Cardiac muscle cell (in vitro differentiated cells and primary cell): ENCODE results near the gene TDRD9. TPM values are rescaled to one million over a fixed set of nuclear protein-coding genes. Genes with fewer than 3 reads are reported as not detected.

ENCODE experiments used
- DNase-seq, 2 donors: peaks; one replicate each; pipeline versions ENCODE4 v3.0.0 to v3.0.0-alpha.2; 2010 to 2017; ENCODE audit warnings: low read depth in 1 of 2, low spot score in 1 of 2
- H3K27ac ChIP-seq: fragments of 200-600 bp; sonication (generic); 2 replicates; pipeline ENCODE4 v1.5.1; 2016
- H3K27me3 ChIP-seq: fragments of 200-600 bp; sonication (generic); 2 replicates; pipeline ENCODE4 v1.6.0; 2016; ENCODE audit warnings: control low read depth
- H3K36me3 ChIP-seq: fragments of 200-600 bp; sonication (generic); 2 replicates; pipeline ENCODE4 v1.5.1; 2016; ENCODE audit warnings: control low read depth
- H3K4me1 ChIP-seq: fragments of 200-600 bp; sonication (generic); 2 replicates; pipeline ENCODE4 v1.8.1; 2017; ENCODE audit warnings: low read depth, mild to moderate bottlenecking, mixed run types
- H3K4me3 ChIP-seq: fragments of 200-600 bp; sonication (generic); 2 replicates; pipeline ENCODE4 v1.5.1; 2016; ENCODE audit warnings: mild to moderate bottlenecking
- H3K9me3 ChIP-seq: fragments of 200-600 bp; sonication (generic); 2 replicates; pipeline ENCODE4 v1.5.1; 2017; ENCODE audit warnings: low read depth, mild to moderate bottlenecking, control low read depth
- polyA plus RNA-seq: library from polyadenylated mRNA; unstranded; fragments of >200 nt; fragmentation: Nextera tagmentation; extraction: Ambion mirVana; gene quantifications from 2 replicates; pipeline ENCODE4 v1.2.1, GENCODE V29; 2016
- total RNA-seq: library from RNA; depleted of rRNA; stranded (reverse); fragments of >200 nt; gene quantifications from 2 replicates; pipeline ENCODE4 v1.2.3, GENCODE V29; 2016
- TF ChIP-seq, protein P1 (sequence below): IDR thresholded peaks from 2 replicates; pipeline ENCODE4 v1.5.1; 2012; ENCODE audit warnings: low read depth, mild to moderate bottlenecking, low read length

TDRD9 gene
- total and polyA plus RNA-seq, 2 experiments from 2014 or later, result 0.31 TPM; not detected in 1

DNA sequence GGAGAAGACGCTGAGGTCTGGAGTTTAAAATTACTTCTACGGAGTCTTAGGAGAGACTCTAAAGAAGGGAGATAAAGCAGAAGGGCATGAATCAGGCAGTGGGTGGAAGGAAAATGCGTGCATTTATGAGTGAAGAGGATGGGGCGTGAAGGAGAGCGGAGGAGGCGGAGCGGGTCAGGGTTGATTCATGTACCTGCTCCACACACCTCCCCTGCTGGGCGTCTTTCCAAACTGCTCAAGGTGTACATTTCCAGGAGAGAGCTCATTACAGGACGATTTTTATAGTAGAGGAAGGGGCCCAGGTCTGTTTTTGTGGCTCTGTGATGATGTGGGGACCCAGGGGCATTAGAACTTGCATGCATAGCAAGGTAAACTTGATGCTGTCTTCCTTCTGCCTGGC is 92.2 kb downstream of the TDRD9 start:
- no peak for DNase-seq
- Histone ChIP-seq H3K36me3 (no peaks in the 10 kb centered on the region), H3K4me3 (no peak overlapping the region)

DNA sequence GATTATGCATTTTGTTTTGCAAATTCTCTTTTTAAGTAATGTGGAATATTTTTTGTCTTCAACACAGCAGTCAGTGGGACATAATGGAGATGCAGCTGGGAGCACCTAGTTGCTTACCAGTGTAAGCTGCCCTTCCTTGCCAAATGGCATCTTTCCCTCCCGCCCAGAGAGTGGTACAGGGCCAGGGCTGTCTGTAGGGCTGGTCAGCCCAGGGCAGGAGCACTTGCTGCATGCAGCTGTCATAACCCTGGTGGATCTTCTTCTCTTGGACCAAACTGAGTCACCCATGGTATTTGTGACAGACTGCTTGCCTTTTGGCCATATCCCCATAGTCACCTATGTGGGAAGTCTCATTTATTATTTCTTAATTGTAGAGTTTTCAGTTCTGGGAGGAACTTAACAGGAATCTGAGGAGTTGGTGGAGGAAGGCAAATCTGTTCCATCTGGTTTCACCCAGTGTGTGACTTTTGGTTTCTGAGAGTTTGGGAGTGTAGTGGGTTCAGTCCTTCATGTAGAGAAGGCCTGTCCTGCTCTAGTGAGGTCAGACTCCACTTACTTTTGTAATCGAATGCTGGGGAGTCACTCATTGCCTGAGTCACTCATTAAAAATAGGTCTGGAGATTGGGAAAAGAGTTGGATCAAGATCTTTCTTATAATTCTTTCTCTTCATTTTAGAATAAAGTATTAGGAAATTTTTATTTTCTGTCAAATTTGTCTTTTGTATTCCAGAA is 95.2 kb downstream of the TDRD9 start:
- no peaks in the 10 kb centered on the region for H3K36me3 ChIP-seq
- H3K9me3 ChIP-seq, result no peaks in the 10 kb centered on the region
- no peaks in the 10 kb centered on the region for H3K4me1 ChIP-seq
- no peak for DNase-seq
- TF ChIP-seq, protein P1, sequence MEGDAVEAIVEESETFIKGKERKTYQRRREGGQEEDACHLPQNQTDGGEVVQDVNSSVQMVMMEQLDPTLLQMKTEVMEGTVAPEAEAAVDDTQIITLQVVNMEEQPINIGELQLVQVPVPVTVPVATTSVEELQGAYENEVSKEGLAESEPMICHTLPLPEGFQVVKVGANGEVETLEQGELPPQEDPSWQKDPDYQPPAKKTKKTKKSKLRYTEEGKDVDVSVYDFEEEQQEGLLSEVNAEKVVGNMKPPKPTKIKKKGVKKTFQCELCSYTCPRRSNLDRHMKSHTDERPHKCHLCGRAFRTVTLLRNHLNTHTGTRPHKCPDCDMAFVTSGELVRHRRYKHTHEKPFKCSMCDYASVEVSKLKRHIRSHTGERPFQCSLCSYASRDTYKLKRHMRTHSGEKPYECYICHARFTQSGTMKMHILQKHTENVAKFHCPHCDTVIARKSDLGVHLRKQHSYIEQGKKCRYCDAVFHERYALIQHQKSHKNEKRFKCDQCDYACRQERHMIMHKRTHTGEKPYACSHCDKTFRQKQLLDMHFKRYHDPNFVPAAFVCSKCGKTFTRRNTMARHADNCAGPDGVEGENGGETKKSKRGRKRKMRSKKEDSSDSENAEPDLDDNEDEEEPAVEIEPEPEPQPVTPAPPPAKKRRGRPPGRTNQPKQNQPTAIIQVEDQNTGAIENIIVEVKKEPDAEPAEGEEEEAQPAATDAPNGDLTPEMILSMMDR, result no peak
- H3K4me3 ChIP-seq, result no peak overlapping the region
- H3K27me3 ChIP-seq, result no peaks in the 10 kb centered on the region
- H3K27ac ChIP-seq, result no peak overlapping the region

More for the DNA sequence above, 92.2 kb downstream of the TDRD9 start:
- Histone ChIP-seq H3K9me3 (no peaks in the 10 kb centered on the region), H3K27me3 (no peaks in the 10 kb centered on the region), H3K27ac (no peak overlapping the region), H3K4me1 (peaks cover 10% of the 10 kb centered on the region)
- TF ChIP-seq, protein P1, result no peak

DNA sequence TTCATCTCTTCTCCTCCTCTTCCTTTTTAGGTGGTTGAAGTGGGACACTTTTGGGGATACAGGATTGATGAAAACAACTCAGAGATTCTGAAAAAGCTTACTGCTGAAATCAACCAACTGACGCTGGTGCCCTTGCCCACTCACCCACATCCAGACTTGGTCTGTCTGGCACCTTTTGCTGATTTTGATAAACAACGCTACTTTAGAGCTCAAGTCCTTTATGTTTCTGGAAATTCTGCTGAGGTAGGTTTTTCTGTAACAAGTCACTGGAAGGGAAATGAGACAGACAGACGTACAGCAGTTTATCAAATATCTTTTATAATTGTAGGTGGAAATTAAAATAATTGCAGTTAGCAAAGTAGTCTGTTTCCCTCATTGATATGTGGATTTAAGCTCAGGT is 97.3 kb downstream of the TDRD9 start:
- Histone ChIP-seq H3K4me3 (no peak overlapping the region), H3K27me3 (peaks cover 2% of the 10 kb centered on the region), H3K4me1 (no peaks in the 10 kb centered on the region), H3K9me3 (no peaks in the 10 kb centered on the region), H3K27ac (no peak overlapping the region), H3K36me3 (no peaks in the 10 kb centered on the region)
- no peak for DNase-seq
- TF ChIP-seq, protein P1, result no peak

DNA sequence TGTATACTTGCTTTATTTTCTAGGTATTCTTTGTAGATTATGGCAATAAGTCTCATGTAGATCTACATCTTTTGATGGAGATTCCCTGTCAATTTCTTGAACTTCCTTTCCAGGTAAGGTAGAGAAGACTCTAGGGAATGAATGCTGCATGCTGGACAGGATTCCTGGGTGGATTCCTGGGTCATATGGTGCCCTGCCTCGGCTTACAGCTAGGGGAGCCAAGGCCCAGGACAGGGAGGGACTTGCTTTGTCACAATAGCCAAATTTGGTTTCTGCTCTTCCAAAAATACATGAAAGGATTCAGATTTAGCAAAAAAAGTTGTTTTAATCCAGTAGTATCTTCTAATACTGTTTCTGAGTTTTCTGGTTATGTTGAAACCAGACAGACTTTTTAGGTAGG is 97.8 kb downstream of the TDRD9 start:
- Histone ChIP-seq H3K27ac (no peak overlapping the region), H3K27me3 (peaks cover 2% of the 10 kb centered on the region), H3K36me3 (no peaks in the 10 kb centered on the region), H3K4me1 (no peaks in the 10 kb centered on the region), H3K9me3 (no peaks in the 10 kb centered on the region), H3K4me3 (no peak overlapping the region)
- TF ChIP-seq, protein P1, result no peak
- no peak for DNase-seq

DNA sequence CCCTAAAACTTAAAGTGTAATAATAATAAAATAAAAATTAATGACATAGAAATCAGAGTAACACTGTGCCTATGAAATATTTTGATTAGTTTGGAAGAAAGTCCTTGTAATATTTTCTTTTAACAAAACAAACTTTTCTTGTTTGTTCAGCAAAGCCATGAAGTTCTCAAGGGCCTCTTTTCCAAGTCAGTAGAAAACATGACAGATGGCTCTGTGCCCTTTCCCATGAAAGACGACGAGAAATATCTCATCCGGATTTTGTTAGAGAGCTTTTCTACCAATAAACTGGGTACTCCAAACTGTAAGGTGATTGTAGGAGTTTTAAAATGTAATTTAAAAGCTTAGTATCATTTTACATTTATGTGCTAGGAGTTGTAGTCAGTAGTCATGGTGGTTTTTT is 102.7 kb downstream of the TDRD9 start:
- Histone ChIP-seq H3K9me3 (no peaks in the 10 kb centered on the region), H3K36me3 (no peaks in the 10 kb centered on the region), H3K4me1 (no peaks in the 10 kb centered on the region), H3K4me3 (no peak overlapping the region), H3K27me3 (peaks cover 2% of the 10 kb centered on the region), H3K27ac (no peak overlapping the region)
- TF ChIP-seq, protein P1, result no peak
- no peak for DNase-seq
